CD4-positive, alpha-beta T cell treated with Interferon alpha-2 for 1 hour (primary cell): ENCODE measurements around the gene TMEM131.

Source experiments
- DNase-seq, 2 donors: peaks; one replicate each; pipeline ENCODE4 v3.0.0-alpha.2; 2020 to 2022

TMEM131 gene

GRCh38 chr2:97734061-97735051, 261.4 kb downstream of the TMEM131 start:
- no peak for DNase-seq

GRCh38 chr2:97733341-97734035, 262.3 kb downstream of the TMEM131 start:
- no peak for DNase-seq

- no peak for DNase-seq
Observed at GRCh38 chr2:97732436-97733340, 263.1 kb downstream of the TMEM131 start.

DNA sequence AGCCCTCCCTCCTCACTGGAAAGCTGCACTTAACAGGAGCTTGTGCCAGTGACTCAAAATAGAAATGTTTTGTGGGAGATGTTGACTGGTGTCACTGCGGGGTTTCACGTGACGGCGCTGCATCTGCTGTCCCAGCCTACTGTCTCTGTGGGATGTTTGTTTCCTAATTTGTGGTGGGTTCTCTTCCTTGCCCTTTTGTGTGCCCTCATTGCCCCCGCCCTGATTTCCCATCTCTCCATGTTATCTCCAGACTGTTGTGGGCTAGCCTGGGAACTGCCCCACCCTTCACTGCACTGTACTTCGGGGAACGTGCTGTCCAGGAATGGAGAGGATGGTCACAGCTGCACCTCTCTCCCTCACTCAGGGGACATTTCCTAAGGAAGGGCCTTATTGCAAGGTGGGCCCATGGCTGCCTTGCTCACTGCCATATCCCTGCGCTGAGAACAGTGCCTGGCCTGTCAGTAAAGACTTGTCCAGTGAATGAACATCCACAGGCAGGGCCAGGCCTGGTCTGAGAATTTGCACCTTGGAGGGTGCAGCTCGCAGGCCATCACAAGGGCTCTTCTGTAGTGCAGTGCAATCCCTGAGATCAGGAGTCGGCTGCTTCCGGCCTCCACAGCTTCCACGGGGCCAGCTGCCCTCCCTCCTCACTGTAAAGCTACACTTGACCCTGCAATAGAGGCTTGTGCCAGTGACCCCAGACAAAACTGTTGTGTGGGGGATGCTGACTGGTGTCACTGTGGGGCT, 264.3 kb downstream of the TMEM131 start:
- DNase-seq: no peak

- DNase-seq: no peak
Observed at GRCh38 chr2:97730245-97730644, 265.5 kb downstream of the TMEM131 start.

- DNase-seq: no peak
Observed at GRCh38 chr2:97728091-97728731, 267.5 kb downstream of the TMEM131 start.

- no peak for DNase-seq
Observed at GRCh38 chr2:97727296-97727695, 268.5 kb downstream of the TMEM131 start.

GRCh38 chr2:97726261-97727064, 269.3 kb downstream of the TMEM131 start:
- DNase-seq: no peak

DNA sequence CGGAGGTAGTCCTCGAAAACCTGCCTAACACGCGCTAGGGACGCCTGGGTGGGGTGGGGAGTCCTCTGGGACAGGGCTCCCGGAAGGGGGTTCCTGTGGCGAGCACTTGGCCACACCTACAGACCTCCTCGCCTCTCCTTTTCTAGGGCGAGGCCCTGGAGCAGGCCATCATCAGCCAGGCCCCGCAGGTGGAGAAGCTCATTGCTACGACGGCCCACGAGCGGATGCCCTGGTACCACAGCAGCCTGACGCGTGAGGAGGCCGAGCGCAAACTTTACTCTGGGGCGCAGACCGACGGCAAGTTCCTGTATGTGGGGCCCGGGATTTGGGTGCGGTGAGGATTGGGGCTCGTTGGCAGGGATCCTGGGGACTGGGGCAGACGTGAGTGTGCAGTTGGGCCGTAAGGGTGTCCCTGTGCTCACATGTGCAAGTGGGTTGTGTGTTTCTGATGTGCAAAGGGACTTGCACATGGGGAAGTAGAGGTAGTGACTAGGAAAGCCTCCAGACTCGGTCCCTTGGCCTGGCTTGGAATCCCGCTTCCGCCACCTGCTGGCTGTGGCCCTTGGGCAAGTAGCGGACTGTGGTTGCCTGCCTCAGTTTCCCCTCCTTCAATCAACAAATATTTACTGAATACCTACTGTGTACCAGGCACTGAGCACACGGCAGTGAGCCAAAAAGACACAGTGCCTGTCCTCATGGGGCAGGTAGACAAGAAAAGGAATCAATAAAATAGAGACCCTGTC, 270.6 kb downstream of the TMEM131 start:
- no peak for DNase-seq

- DNase-seq: no peak
Observed at GRCh38 chr2:97724501-97724900, 271.2 kb downstream of the TMEM131 start.

DNA sequence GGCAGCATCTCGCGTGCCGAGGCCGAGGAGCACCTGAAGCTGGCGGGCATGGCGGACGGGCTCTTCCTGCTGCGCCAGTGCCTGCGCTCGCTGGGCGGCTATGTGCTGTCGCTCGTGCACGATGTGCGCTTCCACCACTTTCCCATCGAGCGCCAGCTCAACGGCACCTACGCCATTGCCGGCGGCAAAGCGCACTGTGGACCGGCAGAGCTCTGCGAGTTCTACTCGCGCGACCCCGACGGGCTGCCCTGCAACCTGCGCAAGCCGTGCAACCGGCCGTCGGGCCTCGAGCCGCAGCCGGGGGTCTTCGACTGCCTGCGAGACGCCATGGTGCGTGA, 271.7 kb downstream of the TMEM131 start:
- no peak for DNase-seq

- DNase-seq: no peak
Observed at GRCh38 chr2:97723156-97724072, 272.3 kb downstream of the TMEM131 start.

DNA sequence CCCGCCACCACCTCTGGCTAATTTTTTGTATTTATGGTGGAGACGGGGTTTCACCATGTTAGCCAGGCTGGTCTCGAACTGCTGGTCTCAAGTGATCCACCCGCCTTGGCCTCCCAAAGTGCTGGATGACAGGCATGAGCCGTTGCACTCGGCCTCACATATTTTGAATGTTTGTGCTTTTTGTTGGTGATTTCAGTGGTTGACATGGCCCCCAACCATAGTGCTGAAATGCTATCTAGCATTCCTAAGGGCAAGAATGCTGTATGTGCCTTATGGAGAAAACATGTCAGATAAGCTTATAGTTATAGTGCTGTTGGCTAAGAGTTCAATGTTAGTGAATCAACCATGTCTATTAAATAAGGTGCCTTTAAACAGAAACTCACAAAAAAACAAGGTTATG, 273.5 kb downstream of the TMEM131 start:
- no peak for DNase-seq

DNA sequence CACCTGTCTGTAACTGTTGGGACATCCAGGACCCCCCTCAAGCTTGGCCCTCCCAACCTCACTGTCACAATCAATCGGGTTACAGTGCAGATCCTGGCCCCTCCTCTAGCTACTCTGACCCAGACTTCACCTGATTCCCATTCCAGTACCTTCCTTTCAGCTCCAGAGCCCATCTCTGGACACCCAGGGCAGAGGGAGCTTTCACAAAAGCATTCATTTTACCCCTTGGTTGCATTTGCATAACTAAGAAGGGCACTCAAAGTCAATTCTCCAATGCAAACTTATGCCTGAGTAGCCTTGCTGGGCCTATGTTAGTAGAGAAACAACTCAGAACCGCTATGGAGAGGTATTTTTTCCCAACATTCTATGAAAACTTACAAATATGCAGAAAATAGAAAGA, 275.0 kb downstream of the TMEM131 start:
- DNase-seq: no peak

GRCh38 chr2:97719362-97720155, 276.2 kb downstream of the TMEM131 start:
- DNase-seq: no peak

DNA sequence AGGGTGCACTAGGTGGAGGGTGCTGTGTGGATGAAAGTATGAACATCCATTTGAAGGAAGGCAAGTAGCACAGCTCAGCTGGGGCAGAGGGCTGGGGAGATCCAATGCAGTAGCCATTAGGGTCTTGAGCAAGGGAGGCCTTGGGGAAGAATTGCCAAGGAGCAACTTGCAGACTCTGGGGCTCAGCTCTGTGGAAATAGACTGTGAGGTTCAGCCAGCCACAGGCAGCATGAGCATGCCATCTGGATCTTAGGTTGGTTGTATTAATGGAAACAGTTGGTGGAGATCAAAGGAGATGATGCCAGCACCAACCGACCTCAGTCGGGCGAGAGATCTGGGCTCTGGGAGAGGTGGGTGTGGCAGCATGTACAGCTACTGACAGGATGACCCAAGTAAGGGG, 276.8 kb downstream of the TMEM131 start:
- DNase-seq: no peak

DNA sequence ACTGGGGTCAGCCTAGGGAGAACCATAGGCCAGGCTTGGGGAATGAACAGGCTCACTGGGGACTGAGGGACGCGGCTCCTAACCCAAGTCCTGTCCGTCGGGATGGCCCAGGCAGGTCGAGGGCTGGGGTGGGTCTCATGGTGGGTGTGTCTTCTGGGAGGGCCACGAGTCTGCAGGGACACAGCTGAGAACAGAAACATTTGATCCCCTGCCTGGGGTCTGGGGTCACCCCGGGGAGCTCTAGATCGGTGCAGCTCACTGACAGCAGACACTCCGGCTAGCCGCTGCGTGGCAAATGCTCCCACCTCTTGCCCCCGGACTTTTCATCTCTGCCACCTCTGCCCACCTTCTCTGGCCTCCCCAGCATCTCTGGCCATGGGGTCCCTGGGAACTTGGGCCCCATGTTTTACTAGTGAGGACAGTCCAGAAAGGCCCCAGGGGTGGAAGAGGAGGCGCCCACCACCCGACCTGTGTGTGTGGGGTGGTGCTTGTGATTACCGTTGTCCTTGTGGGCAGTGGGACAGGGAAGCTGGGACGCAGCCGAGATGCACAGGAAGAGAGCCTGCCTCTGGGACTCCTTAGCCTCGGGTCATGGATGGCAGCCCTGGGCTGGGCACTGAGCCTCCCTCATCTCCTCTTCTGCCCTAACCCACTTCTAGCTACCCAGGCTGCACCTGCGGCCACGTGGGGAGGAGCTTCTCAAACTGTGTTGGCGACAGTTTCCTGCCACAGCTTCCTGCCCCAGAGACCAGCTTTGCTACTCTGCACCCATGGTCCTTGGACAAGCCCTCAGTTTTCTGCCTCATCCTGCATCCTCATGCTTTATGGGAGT, 277.5 kb downstream of the TMEM131 start:
- DNase-seq: peak; percentile 59 to 79
